ENCODE data around the gene TTC21B. TPM values are rescaled to one million over a fixed set of nuclear protein-coding genes. Genes with fewer than 3 reads are reported as not detected.

Gene TTC21B
- total and polyA plus RNA-seq, 9 of the 15 experiments (the other 6 are each of a cell fraction or from before 2014, with no cell fraction given) = 5.2 to 34.9 (median 18.5) TPM

GRCh38 chr2:165857876-165858275, 95.7 kb downstream of the TTC21B start (continued):
- TF ChIP-seq, protein P1, sequence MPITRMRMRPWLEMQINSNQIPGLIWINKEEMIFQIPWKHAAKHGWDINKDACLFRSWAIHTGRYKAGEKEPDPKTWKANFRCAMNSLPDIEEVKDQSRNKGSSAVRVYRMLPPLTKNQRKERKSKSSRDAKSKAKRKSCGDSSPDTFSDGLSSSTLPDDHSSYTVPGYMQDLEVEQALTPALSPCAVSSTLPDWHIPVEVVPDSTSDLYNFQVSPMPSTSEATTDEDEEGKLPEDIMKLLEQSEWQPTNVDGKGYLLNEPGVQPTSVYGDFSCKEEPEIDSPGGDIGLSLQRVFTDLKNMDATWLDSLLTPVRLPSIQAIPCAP (CRISPR knock-in tag; IDR thresholded peaks at IDR 0.05; ENCODE audit: borderline replicate concordance) = no peak
- no peak for TF ChIP-seq PHTF2 (CRISPR knock-in tag; IDR thresholded peaks at IDR 0.05)

- no TSS peak for BruUV-seq (replicated peaks)
- no peak for ATAC-seq
- H3K9me3 ChIP-seq (replicated peaks; ENCODE audit: control insufficient read depth, insufficient read depth, low read depth, low read length) = no peaks in the 10 kb centered on the region
- no peak overlapping the region for H3K4me2 ChIP-seq (ENCODE audit: insufficient read depth, low read length)
- no peak for FAIRE-seq
- no peaks in the 10 kb centered on the region for H3K36me3 ChIP-seq (ENCODE audit: control insufficient read depth, insufficient read depth, low read length)
- TF ChIP-seq SMARCC2 (IDR thresholded peaks at IDR 0.05; ENCODE audit: low read depth) (no peak), PRMT5 (CRISPR knock-in tag; IDR thresholded peaks at IDR 0.05) (no peak), LARP7 (IDR thresholded peaks at IDR 0.05) (no peak)
- H3K4me1 ChIP-seq (replicated peaks in 1 of 2; ENCODE audit: control insufficient read depth in 2 of 2, insufficient read depth in 2 of 2, low read length in 2 of 2) = no peaks in the 10 kb centered on the region
- H4K20me1 ChIP-seq (replicated peaks; ENCODE audit: control insufficient read depth, insufficient read depth, low read length) = no peaks in the 10 kb centered on the region
- no peaks in the 10 kb centered on the region for H3K9me1 ChIP-seq (ENCODE audit: control insufficient read depth, insufficient read depth, low read length)
- H3K79me2 ChIP-seq (ENCODE audit: control insufficient read depth, insufficient read depth, low read length) = no peaks in the 10 kb centered on the region
- DNase-seq (ENCODE audit: extremely low read depth in 1 of 4, low spot score in 3 of 4) = no peak
- CTCF ChIA-PET (ENCODE audit: low intra/inter-chr PET ratio) = no interaction called here
- H3K9ac ChIP-seq (ENCODE audit: insufficient read depth in 1 of 2, low read depth in 2 of 2, low read length in 2 of 2) = no peak overlapping the region
- no peaks in the 10 kb centered on the region for H3K27me3 ChIP-seq (ENCODE audit: control insufficient read depth in 2 of 2, insufficient read depth in 2 of 2, low read length in 2 of 2)
- in situ Hi-C loops (cut with MboI) (no loop called here), intact Hi-C loops (cut with micrococcal nuclease) (no loop called here)
- H3K27ac ChIP-seq (ENCODE audit: extremely low read depth, low read depth, low read length) = no peak overlapping the region
- POLR2A ChIA-PET = no interaction called here
- no peak overlapping the region for H2AFZ ChIP-seq (ENCODE audit: low read depth, low read length)
- no peak overlapping the region for H3K4me3 ChIP-seq
Measured at GRCh38 chr2:165852394-165852793, 101.2 kb downstream of the TTC21B start.

All from K562 (cell line).